Esophagus muscularis mucosa (tissue), 4 donors: Measurements from ENCODE around the gene RIPK3. TPM values are rescaled to one million over a fixed set of nuclear protein-coding genes. Genes with fewer than 3 reads are reported as not detected.

ENCODE experiments used
- DNase-seq: peaks from one replicate; pipeline ENCODE4 v3.0.0-alpha.2; 2017; ENCODE audit errors: extremely low spot score
- H3K27ac ChIP-seq, 4 donors: fragments of 200-600 bp; sonication (generic); replicated peaks in 1 of 4; 1 replicate in 3 of 4; 2 replicates in 1 of 4; pipeline ENCODE4 v1.5.1; 2016 to 2019; ENCODE audit warnings: mild to moderate bottlenecking in 1 of 4
- H3K27me3 ChIP-seq, 4 donors: fragments of 200-600 bp; sonication (generic); one replicate each; pipeline versions ENCODE4 v1.5.1 to v1.6.0; 2016 to 2019
- H3K36me3 ChIP-seq, 4 donors: fragments of 200-600 bp; sonication (generic); one replicate each; pipeline ENCODE4 v1.5.1; 2016 to 2019
- H3K4me1 ChIP-seq, 4 donors: fragments of 200-600 bp; sonication (generic); one replicate each; pipeline ENCODE4 v1.5.1; 2016 to 2019
- H3K4me3 ChIP-seq, 4 donors: fragments of 200-600 bp; sonication (generic); 1 replicate in 2 of 4; 2 replicates in 2 of 4; pipeline ENCODE4 v1.5.1; 2016 to 2019; ENCODE audit warnings: mild to moderate bottlenecking in 4 of 4, moderate library complexity in 1 of 4
- H3K9me3 ChIP-seq, 4 donors: fragments of 200-600 bp; sonication (generic); 1 replicate in 3 of 4; 2 replicates in 1 of 4; pipeline ENCODE4 v1.5.1; 2016 to 2019
- CTCF ChIP-seq, 3 experiments: fragments of 200-600 bp in 2 of 3; fragments of 450-650 bp in 1 of 3; sonication (generic) in 2 of 3; IDR thresholded peaks; one replicate each; pipeline ENCODE4 v1.5.1; 2017 to 2019; ENCODE audit warnings: antibody characterized with exemption in 3 of 3, mild to moderate bottlenecking in 2 of 3, moderate library complexity in 1 of 3
- EP300 ChIP-seq: sonication (generic); formaldehyde crosslinking; IDR thresholded peaks from one replicate; pipeline ENCODE4 v1.6.1; 2017; ENCODE audit warnings: antibody characterized with exemption
- POLR2A ChIP-seq: fragments of 450-650 bp; IDR thresholded peaks from one replicate; pipeline ENCODE4 v1.6.1; 2017; ENCODE audit warnings: antibody characterized with exemption, moderate library complexity, mild to moderate bottlenecking, low read depth
- POLR2AphosphoS5 ChIP-seq, 2 donors: sonication (generic); formaldehyde crosslinking; IDR thresholded peaks; one replicate each; pipeline ENCODE4 v1.6.1; 2017; ENCODE audit warnings: antibody characterized with exemption in 2 of 2
- WGBS: methylation state at CpG from one replicate; pipeline ENCODE4 v1.1.5; 2018; 5-methylcytosine and 5-hydroxymethylcytosine counted together
- intact Hi-C: fragments of 100-400 bp; cut with DNase I; formaldehyde crosslinking; loops from one replicate; pipeline ENCODE4 v1.15.1; 2023
- total RNA-seq, 4 donors: library from RNA; depleted of rRNA; stranded (reverse); fragments of >200 nt; gene quantifications; one replicate each; pipeline versions ENCODE4 v1.1.0 to v1.2.1, GENCODE V29; 2016

The RIPK3 gene
- total RNA-seq, 4 donors from 2014 or later = 3.8 to 6.4 (median 6.1) TPM

DNA sequence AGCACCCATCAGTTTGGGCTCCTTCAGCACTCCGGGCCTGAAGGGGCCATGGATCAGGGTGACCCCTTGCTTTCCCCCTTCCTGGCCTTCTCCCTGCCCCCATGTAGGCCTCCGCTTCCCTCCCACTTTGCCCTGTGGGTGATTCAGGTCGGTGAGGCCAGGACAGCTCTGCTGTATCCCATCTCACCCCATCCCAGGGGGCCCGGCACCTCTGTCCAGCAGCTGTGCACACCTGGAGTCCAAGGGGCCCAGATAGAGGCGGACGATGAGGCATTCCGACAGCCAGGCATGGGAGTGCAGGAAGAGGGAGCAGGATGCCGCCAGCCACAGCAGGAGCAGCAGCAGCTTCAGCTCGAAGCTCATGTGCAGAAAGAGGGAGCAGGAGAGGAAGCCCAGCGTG, 17.1 kb downstream of the RIPK3 start:
- intact Hi-C loops = no loop called here
- Histone ChIP-seq H3K4me1 (peaks cover 0 to 6% (median 0%) of the 10 kb centered on the region in 4 donors), H3K27me3 (peaks cover 0 to 32% (median 9%) of the 10 kb centered on the region in 4 donors), H3K9me3 (no peaks in the 10 kb centered on the region), H3K4me3 (no peak overlapping the region), H3K36me3 (peaks cover 0 to 71% (median 5%) of the 10 kb centered on the region in 4 donors), H3K27ac (no peak overlapping the region)
- DNase-seq = no peak
- WGBS = 54% methylated on average over 6 of the region's 10 CpGs
- TF ChIP-seq CTCF (IDR thresholded peaks at IDR 0.05) = no peak

DNA sequence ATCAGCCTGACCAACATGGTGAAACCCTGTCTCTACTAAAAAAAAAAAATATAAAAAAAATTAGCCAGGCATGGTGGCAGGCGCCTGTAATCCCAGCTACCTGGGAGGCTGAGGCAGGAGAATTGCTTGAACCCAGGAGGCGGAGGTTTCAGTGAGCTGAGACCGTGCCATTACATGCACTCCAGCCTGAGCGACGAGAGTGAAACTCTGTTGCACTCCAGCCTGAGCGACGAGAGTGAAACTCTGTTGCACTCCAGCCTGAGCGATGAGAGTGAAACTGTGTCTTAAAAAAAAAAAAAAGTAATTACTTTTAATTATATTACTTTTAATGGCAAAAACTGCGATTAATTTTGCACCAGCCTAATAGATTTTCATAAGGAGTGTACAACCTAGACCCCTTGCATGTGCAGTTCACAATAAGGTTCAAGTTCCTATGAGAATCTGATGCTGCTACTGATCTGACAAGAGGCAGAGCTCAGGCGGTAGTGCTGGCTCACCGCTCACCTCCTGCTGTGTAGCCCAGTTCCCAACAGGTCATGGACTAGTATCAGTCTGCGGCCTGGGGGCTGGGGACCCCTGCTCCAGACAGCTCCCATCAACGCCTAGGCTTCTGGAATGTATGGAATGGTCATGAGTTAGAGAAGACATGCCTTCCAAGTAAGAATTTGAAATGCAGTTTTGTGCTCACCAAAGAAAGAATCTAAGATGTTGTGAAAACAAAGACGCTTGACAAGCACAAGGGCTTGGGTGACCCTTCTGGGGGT, 18.4 kb downstream of the RIPK3 start:
- intact Hi-C loops = no loop called here
- Histone ChIP-seq H3K4me1 (peaks cover 2 to 14% (median 7%) of the 10 kb centered on the region in 4 donors), H3K4me3 (no peak overlapping the region), H3K27me3 (peaks cover 0 to 44% (median 13%) of the 10 kb centered on the region in 4 donors), H3K27ac (no peak overlapping the region), H3K36me3 (peaks cover 0 to 71% (median 5%) of the 10 kb centered on the region in 4 donors), H3K9me3 (no peaks in the 10 kb centered on the region)
- no peak for DNase-seq
- no peak for TF ChIP-seq CTCF (IDR thresholded peaks at IDR 0.05)
- no peak for TF ChIP-seq POLR2A
- no peak for TF ChIP-seq EP300
- no peak for TF ChIP-seq POLR2AphosphoS5 (IDR thresholded peaks at IDR 0.05)
- 84% methylated on average over 14 of the region's 14 CpGs for WGBS

DNA sequence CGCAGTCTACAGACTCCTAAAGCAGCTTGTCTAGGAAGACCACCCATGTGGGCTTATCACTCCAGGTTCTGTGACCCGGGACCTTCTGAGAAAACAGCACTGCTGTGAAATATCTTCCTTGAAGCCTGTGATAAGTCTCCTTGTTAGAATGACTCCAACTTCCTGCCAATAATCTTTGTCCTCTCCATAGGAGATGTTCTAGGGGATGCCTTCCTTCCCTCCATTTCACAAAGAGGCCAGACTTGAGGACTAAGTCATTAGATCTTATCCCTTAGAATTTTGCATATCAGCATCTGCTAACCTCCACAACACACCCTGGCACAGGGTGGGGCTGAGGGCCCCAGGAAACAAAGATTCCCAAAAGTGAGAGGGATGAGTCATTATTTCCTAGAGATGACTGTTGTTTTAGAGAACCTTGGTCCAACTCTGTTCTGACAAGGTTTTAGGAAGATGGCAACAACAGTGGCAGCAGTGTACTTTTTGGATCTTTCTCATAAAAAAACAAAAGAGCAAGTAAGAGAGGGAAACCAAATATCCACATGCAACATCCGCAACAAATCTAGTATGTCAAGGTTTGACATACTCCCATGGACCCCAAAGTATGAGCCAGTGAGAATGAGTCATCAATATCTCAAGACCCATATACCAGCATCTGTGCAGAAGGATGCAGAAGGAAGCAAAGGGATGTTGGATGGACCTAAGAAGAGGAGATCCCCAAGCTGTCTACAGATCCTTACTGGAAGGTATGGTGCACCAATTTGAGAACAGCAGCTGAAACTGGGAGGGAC, 22.5 kb downstream of the RIPK3 start:
- no peak for DNase-seq
- Histone ChIP-seq H3K4me1 (peaks cover 12 to 52% (median 39%) of the 10 kb centered on the region in 4 donors), H3K4me3 (no peak overlapping the region), H3K27me3 (peaks cover 0 to 62% (median 18%) of the 10 kb centered on the region in 4 donors), H3K27ac (no peak overlapping the region), H3K9me3 (no peaks in the 10 kb centered on the region), H3K36me3 (peaks cover 0 to 36% (median 1%) of the 10 kb centered on the region in 4 donors)
- 93% methylated on average over 3 of the region's 3 CpGs for WGBS
- intact Hi-C loops = no loop called here
- no peak for TF ChIP-seq EP300

GRCh38 chr14:24316597-24316950, 23.2 kb downstream of the RIPK3 start:
- H3K9me3 ChIP-seq = no peaks in the 10 kb centered on the region
- 46% methylated on average over 18 of the region's 18 CpGs for WGBS
- peaks cover 18 to 59% (median 45%) of the 10 kb centered on the region in 4 donors for H3K4me1 ChIP-seq
- TF ChIP-seq CTCF (IDR thresholded peaks at IDR 0.05) (no peak), EP300 (no peak), POLR2A (no peak), POLR2AphosphoS5 (IDR thresholded peaks at IDR 0.05) (no peak)
- intact Hi-C loops = no loop called here
- peaks cover 0 to 29% (median 0%) of the 10 kb centered on the region in 4 donors for H3K36me3 ChIP-seq
- DNase-seq = no peak
- H3K27me3 ChIP-seq = peaks cover 0 to 62% (median 18%) of the 10 kb centered on the region in 4 donors
- H3K4me3 ChIP-seq = peak overlapping the region in 1 of 4 donors; percentile 9
- peak overlapping the region; percentile 5 to 71 (median 58) for H3K27ac ChIP-seq

DNA sequence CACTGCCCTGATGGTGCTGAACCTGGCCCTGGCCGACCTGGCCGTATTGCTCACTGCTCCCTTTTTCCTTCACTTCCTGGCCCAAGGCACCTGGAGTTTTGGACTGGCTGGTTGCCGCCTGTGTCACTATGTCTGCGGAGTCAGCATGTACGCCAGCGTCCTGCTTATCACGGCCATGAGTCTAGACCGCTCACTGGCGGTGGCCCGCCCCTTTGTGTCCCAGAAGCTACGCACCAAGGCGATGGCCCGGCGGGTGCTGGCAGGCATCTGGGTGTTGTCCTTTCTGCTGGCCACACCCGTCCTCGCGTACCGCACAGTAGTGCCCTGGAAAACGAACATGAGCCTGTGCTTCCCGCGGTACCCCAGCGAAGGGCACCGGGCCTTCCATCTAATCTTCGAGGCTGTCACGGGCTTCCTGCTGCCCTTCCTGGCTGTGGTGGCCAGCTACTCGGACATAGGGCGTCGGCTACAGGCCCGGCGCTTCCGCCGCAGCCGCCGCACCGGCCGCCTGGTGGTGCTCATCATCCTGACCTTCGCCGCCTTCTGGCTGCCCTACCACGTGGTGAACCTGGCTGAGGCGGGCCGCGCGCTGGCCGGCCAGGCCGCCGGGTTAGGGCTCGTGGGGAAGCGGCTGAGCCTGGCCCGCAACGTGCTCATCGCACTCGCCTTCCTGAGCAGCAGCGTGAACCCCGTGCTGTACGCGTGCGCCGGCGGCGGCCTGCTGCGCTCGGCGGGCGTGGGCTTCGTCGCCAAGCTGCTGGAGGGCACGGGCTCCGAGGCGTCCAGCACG, 23.8 kb downstream of the RIPK3 start:
- no peak for DNase-seq
- intact Hi-C loops = no loop called here
- peaks cover 0 to 23% (median 0%) of the 10 kb centered on the region in 4 donors for H3K36me3 ChIP-seq
- 47% methylated on average over 5 of the region's 70 CpGs for WGBS
- H3K4me3 ChIP-seq = peak overlapping the region in 1 of 4 donors; percentile 9
- H3K27ac ChIP-seq = peak overlapping the region; percentile 5 to 71 (median 58)
- peaks cover 0 to 62% (median 18%) of the 10 kb centered on the region in 4 donors for H3K27me3 ChIP-seq
- no peak for TF ChIP-seq EP300
- peak in 1 of 3 experiments; percentile 31 for TF ChIP-seq CTCF (IDR thresholded peaks at IDR 0.05)
- TF ChIP-seq POLR2A = no peak
- peak; percentile 45 to 54 for TF ChIP-seq POLR2AphosphoS5 (IDR thresholded peaks at IDR 0.05)
- H3K4me1 ChIP-seq = peaks cover 23 to 65% (median 48%) of the 10 kb centered on the region in 4 donors
- H3K9me3 ChIP-seq = no peaks in the 10 kb centered on the region
